ENCODE measurements around the gene COP1. TPM values are rescaled to one million over a fixed set of nuclear protein-coding genes. Genes with fewer than 3 reads are reported as not detected.
"Not testable (repeated sequence)": the region's sequence is repeated elsewhere in the genome, so short reads cannot be mapped to it uniquely, and the experiment has no call there.

COP1 gene
- polyA plus RNA-seq, 3 donors, result 44.0 to 74.2 (median 68.6) TPM

DNA sequence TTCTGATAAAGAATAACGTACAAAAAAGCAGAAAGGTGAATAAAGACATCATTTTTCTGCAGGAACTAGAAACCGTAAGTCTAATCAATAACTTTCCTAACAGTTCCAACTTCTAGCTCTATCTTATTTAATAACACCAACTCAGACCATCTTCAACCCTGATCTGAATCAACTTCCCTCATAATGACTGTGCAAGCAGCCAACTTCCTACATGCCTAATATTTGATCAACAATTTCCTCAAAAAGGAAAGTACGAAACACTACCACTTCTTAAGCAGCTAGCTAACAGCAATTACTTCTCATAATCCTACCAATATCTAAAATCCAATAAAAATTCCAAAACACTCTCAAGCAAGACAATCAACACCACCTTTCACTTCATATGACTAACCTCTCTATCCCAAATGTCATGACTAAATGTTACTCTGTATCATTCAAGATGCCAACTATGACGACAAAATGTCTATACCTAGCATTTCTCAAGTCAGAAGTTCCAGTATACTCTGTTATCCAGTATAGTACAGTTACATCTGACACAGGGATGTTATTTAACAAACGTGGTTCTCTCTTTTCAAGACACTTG lies 1.7 kb downstream of the COP1 start:
- peak overlapping the region; percentile 85 to 98 (median 95) for H3K27ac Mint-ChIP-seq
- peak overlapping the region; percentile 91 for H3K4me2 ChIP-seq (replicated peaks; ENCODE audit: extremely low read depth, low read length, poor library complexity, severe bottlenecking)
- TF ChIP-seq, protein P1, sequence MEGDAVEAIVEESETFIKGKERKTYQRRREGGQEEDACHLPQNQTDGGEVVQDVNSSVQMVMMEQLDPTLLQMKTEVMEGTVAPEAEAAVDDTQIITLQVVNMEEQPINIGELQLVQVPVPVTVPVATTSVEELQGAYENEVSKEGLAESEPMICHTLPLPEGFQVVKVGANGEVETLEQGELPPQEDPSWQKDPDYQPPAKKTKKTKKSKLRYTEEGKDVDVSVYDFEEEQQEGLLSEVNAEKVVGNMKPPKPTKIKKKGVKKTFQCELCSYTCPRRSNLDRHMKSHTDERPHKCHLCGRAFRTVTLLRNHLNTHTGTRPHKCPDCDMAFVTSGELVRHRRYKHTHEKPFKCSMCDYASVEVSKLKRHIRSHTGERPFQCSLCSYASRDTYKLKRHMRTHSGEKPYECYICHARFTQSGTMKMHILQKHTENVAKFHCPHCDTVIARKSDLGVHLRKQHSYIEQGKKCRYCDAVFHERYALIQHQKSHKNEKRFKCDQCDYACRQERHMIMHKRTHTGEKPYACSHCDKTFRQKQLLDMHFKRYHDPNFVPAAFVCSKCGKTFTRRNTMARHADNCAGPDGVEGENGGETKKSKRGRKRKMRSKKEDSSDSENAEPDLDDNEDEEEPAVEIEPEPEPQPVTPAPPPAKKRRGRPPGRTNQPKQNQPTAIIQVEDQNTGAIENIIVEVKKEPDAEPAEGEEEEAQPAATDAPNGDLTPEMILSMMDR (IDR thresholded peaks at IDR 0.05), result no peak
- H2AFZ ChIP-seq (ENCODE audit: insufficient read depth, low read depth, low read length, poor library complexity, severe bottlenecking), result peak overlapping the region; percentile 89
- intact Hi-C loops (cut with micrococcal nuclease), result no loop called here
- peak overlapping the region in 1 of 2 donors; percentile 97 for H3K27ac ChIP-seq (ENCODE audit: low read depth in 1 of 2, low read length in 2 of 2)
- peaks cover 92% of the 10 kb centered on the region for H3K79me2 ChIP-seq (ENCODE audit: insufficient read depth, low read length)
- peak overlapping the region; percentile 92 to 99 for H3K4me3 Mint-ChIP-seq
- peak overlapping the region; percentile 97 for H3K9ac ChIP-seq (ENCODE audit: insufficient read depth, low read length, poor library complexity, severe bottlenecking)
- peaks cover 57% of the 10 kb centered on the region for H4K20me1 ChIP-seq (ENCODE audit: insufficient read depth, low read length)
- peaks cover 0 to 1% (median 0%) of the 10 kb centered on the region in 3 donors for H3K27me3 Mint-ChIP-seq (ENCODE audit: low read depth in 3 of 3)
- H3K36me3 ChIP-seq (replicated peaks in 1 of 2; ENCODE audit: control insufficient read depth in 1 of 2, insufficient read depth in 2 of 2, low read length in 2 of 2), result no peaks in the 10 kb centered on the region
- H3K4me3 ChIP-seq (replicated peaks in 1 of 3; ENCODE audit: low read depth in 2 of 3, low read length in 3 of 3), result peak overlapping the region; percentile 76 to 96 (median 93)
- peak; percentile 37 to 73 (median 67) for DNase-seq
- H3K4me1 Mint-ChIP-seq, result peaks cover 61% of the 10 kb centered on the region
- H3K27me3 ChIP-seq (ENCODE audit: control insufficient read depth in 2 of 2, insufficient read depth in 2 of 2, low read length in 2 of 2), result no peaks in the 10 kb centered on the region
- peaks cover 0 to 4% of the 10 kb centered on the region in 2 donors for H3K36me3 Mint-ChIP-seq
- no peaks in the 10 kb centered on the region for H3K9me3 Mint-ChIP-seq
- H3K9me3 ChIP-seq (replicated peaks in 1 of 2; ENCODE audit: control insufficient read depth in 1 of 2, insufficient read depth in 1 of 2, low read length in 2 of 2), result no peaks in the 10 kb centered on the region
- peaks cover 29 to 55% of the 10 kb centered on the region in 2 donors for H3K4me1 ChIP-seq (ENCODE audit: control insufficient read depth in 1 of 2, insufficient read depth in 2 of 2, low read length in 2 of 2)
- 0% methylated on average over 1 of the region's 5 CpGs for WGBS (ENCODE audit: insufficient coverage)

DNA sequence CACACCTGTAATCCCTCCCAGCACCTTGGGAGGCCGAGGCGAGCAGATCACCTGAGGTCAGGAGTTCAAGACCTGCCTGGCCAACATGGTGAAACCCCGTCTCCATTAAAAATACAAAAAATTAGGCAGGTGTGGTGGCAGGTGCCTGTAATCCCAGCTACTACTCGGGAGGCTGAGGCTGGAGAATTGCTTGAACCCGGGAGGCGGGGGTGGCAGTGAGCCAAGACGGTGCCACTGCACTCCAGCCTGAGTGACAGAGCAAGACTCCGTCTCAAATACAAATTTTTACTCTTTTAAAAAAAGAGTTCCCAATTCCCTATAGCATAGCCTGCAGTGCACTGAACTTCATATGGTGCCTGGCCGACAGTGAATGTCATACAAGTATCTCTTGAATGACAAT lies 2.4 kb downstream of the COP1 start:
- H3K27me3 ChIP-seq (ENCODE audit: control insufficient read depth in 2 of 2, insufficient read depth in 2 of 2, low read length in 2 of 2); H3K9me3 Mint-ChIP-seq; H3K27me3 Mint-ChIP-seq (ENCODE audit: low read depth in 3 of 3); H3K36me3 ChIP-seq (replicated peaks in 1 of 2; ENCODE audit: control insufficient read depth in 1 of 2, insufficient read depth in 2 of 2, low read length in 2 of 2); H3K36me3 Mint-ChIP-seq; DNase-seq; H2AFZ ChIP-seq (ENCODE audit: insufficient read depth, low read depth, low read length, poor library complexity, severe bottlenecking); intact Hi-C loops (cut with micrococcal nuclease); H3K9me3 ChIP-seq (replicated peaks in 1 of 2; ENCODE audit: control insufficient read depth in 1 of 2, insufficient read depth in 1 of 2, low read length in 2 of 2): not testable (repeated sequence)
- Histone ChIP-seq H3K4me3 (replicated peaks in 1 of 3; ENCODE audit: low read depth in 2 of 3, low read length in 3 of 3) (peak overlapping the region; percentile 76 to 96 (median 93)), H3K4me1 (ENCODE audit: control insufficient read depth in 1 of 2, insufficient read depth in 2 of 2, low read length in 2 of 2) (peaks cover 22 to 47% of the 10 kb centered on the region in 2 donors), H4K20me1 (ENCODE audit: insufficient read depth, low read length) (peaks cover 65% of the 10 kb centered on the region), H3K79me2 (ENCODE audit: insufficient read depth, low read length) (peaks cover 96% of the 10 kb centered on the region), H3K9ac (ENCODE audit: insufficient read depth, low read length, poor library complexity, severe bottlenecking) (peak overlapping the region; percentile 97), H3K27ac (ENCODE audit: low read depth in 1 of 2, low read length in 2 of 2) (peak overlapping the region; percentile 31 to 97), H3K4me2 (replicated peaks; ENCODE audit: extremely low read depth, low read length, poor library complexity, severe bottlenecking) (peak overlapping the region; percentile 91)
- peaks cover 59% of the 10 kb centered on the region for H3K4me1 Mint-ChIP-seq
- peak overlapping the region; percentile 72 to 98 (median 94) for H3K27ac Mint-ChIP-seq
- 68% methylated on average over 5 of the region's 9 CpGs for WGBS (ENCODE audit: insufficient coverage)
- H3K4me3 Mint-ChIP-seq, result peak overlapping the region; percentile 92 to 99

Data from CD14-positive monocyte (primary cell).